Tongue (tissue), 2 donors: ENCODE data around the gene PROB1. TPM values are rescaled to one million over a fixed set of nuclear protein-coding genes. Genes with fewer than 3 reads are reported as not detected.
"Not testable (repeated sequence)": the region's sequence is repeated elsewhere in the genome, so short reads cannot be mapped to it uniquely, and the experiment has no call there.

Experiments used
- DNase-seq: peaks from one replicate; pipeline ENCODE4 v3.0.0-alpha.2; 2015
- total RNA-seq: library from RNA; depleted of rRNA; stranded (reverse); fragments of >200 nt; gene quantifications from one replicate; pipeline ENCODE4 v1.2.3, GENCODE V29; 2014

The PROB1 gene
- total RNA-seq, 1 donor from 2014 or later: 30.6 TPM

DNA sequence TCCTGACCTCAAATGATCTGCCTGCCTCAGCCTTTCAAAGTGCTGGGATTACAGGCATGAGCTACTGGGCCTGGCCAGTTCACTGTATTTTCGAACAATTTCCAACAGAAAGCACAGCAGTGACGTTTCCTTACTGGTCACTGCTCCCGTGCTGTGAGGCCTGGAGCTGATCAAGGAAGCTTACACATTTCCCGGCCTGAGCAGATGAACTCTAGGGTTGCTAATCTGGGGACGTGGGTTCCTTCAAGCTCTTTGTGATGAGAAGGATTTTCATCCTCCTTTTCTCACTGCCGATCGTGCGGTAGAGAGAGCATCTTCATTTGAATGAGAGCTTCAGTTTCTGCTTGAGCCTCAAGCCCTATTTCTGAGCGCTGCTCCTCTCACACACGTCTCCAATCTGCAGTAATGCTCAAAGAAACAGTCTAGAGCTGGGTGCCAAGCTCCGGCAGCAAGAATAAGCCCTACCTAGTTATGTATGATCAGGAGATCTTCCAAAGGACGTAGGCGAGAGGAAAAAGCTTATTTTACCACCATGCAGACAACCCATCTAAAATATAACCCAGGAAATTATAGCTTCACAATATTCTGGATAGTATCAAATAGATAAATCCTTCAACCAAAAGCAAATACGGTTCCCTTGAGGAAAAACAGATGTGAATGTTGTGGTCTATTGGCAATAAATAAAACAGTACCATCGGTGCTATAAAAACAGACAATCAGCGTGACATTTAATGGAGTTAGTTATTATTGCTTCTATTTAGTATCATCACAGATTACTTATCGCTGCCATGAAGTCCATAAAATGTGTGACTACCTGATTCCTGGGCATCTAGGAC, 16.3 kb upstream of the PROB1 start:
- DNase-seq: no peak

DNA sequence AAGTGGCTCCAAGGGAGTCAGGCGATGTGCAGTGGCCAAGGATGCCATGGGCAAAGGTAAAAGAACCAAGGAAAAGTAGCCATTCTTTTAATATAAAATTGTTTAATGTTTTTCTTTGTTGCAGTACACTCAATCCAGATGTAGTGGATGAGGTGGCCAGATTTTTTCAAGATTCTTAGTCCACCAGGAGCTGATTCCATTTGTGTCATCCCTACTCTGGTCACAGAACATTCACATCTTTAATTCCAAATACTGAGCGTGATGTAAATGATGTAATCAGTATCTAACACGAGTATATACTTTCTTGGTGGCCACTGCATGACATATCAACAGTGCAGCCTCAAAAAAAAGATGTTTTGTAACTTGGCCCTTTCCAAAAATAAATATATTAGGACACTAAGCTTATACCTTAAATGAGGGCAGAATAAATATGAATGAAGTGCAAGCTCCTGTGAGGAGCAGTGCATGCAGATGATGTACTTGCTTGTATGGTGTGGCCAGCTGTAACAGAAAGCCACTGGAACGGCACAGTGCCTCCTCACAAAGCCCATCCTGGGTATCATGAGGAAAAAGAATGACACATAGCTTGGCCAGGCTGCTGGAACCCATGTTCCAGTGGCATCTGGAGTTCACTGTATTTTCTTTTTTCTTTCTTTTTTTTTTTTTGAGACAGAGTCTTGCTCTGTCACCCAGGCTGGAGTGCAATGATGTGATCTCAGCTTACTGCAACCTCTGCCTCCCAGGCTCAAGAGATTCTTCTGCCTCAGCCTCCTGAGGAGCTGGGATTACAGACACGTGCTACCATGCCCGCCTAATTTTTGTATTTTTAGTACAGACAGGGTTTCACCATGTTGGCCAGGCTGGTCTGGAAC, 15.5 kb upstream of the PROB1 start:
- DNase-seq: no peak

DNA sequence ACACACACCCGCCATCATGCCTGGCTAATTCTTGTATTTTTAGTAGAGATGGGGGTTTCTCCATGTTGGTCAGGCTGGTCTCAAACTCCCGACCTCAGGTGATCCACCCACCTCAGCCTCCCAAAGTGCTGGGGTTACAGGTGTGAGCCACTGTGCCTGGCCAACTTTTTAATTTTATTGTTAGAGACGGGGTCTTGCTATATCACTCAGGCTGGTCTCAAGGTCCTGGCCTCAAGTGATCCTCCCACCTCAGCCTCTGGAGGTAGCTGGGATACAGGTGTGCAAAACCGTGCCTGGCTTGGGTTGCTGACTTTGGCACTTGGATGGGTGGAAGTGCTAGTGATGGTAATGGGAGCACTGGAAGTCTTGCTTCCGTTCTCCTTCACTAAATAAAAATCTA, 14.2 kb upstream of the PROB1 start:
- not testable (repeated sequence) for DNase-seq

DNA sequence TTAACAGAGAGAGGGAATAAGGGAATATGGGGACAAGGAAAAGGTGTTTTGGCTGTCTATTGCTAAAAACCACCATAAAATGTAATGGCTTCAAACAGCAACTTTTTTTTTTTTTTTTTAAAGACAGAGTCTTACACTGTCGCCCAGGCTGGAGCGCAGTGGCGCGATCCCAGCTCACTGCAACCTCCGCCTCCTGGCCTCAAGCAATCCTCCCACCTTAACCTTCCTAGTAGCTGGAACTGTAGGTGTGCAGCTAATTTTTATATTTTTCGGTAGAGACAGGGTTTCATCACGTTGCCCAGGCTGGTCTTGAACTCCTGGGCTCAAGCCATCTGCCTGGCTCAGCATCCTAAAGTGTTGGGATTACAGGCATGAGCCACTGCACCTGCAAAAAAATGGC, 13.3 kb upstream of the PROB1 start:
- DNase-seq: no peak

DNA sequence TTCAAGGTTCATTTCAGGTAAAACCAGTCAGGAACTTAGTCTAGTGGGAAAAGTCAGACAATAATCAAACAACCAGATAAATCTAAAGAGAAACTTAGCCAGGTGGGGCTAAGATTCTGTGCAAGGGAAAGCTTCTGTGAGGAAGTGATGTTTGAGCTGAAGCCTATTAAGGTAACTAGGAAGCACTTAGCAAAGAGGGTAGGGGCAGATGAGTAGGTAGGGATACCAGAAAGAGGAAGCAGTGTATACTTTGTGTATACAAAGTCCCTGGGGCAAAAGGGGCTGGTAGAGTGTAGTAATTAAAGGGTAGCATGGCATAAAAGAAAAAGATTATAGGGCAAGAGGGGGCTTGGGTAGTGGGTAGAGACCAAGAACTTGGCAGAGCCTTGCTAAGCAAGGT, 12.6 kb upstream of the PROB1 start:
- no peak for DNase-seq

DNA sequence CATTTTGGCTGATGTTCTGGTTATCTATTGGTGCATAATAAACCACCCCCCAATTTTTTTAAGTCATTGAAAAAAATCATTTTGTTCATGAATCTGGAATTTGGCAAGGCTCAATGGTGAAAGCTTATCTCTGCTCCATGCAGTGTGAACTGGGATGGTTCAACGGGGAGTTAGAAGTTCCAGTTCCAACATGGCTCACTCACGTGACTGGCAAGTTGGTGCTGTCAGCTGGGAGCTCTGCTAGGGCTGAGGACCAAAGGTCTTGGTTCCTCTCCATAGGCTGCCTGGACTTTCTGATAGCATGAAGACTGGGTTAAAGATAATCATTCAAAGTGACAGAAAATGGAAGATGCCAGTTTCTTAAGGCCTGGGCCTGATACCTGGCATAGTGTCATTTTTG, 12.1 kb upstream of the PROB1 start:
- no peak for DNase-seq

DNA sequence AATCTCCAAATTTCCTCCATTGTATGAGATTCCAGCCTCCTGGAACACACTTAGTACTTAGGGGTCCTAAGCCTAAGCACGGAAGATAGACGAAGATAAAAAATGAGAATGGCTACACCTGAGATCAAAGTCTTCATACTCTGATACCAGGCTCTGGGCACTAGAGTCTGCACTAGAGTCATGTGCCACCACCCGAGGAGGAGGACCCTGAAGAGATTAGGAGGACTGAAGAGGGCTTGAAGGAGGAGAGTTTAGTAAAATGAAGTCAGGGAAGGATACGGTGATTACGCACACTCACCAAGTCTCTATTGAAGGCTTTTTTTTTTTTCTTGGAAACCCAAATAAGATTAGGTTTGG, 9.6 kb upstream of the PROB1 start:
- DNase-seq: no peak

DNA sequence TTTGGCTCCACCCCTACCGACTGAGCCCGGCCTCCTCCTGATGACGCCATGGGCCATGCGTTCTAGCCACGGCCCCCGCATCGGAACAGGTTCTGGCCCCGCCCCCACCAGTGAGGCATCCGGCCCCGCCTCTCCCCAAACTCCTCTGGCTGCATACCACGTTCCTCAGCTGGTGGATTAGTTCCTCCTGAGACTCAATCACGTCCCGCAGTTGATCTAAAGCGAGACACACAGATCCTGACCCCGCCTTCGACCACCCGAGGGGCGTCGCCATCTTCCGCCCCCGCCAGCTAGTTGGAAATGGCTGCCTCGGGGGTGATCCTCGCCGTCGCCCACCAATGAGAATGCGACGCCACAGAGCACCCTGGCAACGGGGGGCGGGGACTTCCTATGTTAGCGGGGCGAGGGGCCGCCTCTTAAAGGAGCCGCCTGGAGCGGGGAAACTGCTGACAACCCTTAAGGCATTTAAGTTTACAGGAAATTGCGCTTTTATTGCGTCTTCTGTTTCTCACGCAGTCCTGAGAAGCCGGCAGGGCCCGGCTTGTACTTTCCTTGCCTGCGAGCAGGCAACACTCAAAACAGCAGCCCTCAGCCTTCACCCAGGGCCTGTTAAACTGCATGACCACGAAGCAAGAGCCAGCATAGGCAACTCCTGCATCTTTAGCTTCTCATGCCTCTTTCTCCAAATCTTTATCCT, 9.0 kb upstream of the PROB1 start, which contains the start of gene SPATA24:
SPATA24 (minus strand) TSS at position 303 of the 697 bp plus-strand sequence; CDS start at position 274, 29 bp downstream.
- DNase-seq: peak; percentile 99

DNA sequence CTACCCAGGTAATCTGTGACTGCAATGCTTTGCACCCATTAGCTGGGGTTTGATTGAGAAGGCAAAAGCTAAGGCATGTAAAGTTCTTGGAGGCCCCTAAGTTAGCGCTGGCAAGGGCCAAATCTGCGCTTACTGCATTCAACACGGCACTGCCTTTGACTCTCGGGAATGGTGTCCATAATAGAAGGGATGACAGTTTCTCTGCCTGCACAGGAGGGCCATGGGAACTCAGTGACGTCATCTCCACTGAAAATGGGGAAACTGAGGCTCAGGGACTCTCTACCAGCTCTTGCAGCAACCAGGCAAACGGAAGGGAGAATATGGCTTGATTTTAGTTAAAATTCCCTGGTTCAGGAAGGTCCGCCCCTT, 8.5 kb upstream of the PROB1 start:
- DNase-seq: no peak

DNA sequence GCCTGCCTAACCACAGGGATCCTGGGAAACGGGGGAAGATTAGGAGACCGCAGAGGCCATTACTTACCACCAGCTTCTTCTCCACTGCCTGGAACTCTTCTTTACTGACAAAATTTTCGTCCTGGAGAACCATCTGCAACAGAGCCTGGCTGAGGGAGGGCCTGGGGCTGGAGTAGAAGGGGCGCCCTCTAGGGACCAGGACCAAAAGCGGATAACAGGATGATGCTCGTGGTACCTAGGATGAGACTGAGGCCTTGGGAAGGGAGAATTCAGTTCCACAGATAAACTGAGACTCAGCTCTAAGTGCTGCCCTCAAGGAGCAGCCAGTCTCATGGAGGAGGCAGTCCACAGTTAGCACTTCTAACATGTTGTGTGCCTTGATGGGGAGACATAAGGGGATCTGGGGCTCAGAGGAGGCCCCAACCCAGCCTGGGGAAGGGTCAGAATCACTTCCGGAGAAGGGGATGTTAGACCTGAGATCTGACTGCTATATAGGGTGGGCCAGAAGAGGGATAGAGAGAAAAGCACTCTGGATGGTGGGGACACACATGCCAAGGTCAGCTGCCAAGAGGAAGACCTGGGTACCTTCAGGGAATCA, 7.8 kb upstream of the PROB1 start:
- no peak for DNase-seq

DNA sequence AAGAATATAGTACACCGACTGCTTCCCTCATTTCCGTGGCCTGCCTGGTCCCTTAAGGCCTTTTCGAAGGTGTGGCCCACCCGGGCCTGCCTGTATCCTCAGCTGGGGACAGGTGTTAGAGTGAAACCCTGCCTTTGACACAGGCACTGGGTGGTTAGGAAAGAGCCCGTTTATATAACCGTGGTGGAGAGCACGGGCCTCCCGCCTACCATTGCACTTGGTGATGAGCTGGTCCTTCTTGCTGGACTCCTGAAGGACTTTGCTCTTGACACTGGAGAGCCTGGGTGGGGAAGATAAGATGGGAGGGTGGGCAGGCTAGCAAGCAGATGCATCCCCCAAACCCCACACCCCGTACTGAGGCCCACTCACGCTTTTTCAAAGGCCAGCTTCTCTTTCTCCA, 6.6 kb upstream of the PROB1 start:
- no peak for DNase-seq

DNA sequence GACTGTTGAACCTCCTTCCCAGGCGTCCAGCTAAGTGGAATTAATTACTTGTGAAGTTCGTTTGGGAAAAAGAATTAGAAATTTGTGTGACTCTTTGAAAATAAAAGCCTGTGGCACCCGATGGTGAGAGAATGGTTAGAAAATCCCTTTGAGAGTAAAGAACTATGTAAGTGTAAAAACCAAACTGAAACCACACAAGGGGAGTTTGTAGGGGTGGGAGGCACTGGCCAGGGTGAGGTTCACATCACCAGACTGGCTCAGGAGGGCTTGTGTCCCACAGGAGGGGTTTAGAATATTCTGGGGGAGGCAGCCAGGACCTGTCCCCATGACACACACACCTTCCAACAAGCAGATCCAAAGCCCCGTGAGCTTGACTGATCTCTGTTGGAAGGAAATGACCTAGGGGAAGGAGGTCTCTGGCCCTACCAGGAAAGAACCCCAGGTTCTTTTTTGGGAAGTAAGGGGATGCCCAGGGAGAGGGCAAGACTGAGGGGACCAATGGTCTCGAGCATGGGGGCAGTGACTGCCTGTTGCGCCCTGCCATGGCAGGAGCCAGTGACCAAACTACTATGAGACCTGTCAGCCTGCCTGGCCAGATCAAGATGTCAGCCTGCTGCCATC, 4.7 kb upstream of the PROB1 start:
- DNase-seq: no peak

DNA sequence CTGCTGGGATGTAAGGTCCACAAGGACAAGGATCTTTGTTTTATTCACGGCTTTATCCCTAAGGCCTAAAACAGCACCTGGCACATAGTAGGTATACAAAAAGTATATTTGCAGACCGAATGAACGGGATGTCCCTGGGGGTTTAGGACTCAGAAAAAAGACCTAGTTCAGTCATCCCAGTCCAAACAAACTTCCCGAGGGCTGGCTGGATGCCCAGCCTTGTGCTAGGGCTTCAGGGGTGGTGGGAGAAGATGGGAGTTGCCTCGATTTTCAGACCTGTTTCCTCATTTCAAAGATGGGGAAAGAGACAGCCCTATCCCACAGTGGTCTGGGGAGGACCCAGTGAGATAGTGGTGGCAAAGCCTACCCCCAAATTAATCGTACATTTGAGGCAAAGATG, 3.0 kb upstream of the PROB1 start:
- no peak for DNase-seq

DNA sequence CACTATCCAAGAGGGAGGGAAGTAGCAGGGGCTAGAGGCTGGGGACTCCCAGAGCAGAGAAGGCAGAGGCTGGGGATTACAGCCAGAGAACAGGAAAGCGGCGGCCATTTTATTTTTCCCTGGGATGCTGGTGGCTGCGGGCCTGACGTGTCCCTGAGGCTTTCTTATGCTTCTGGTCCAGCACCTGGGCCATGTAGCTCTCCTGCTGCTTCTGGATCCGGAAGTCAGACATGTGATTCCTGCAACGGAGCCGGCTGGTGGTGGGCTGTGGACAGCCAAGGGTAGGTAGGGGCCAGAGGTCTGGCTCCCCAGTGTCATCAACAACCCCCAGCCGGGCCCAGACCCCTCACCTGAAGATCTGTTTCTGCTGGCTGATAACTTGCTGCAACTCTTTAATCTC, 1.8 kb upstream of the PROB1 start:
- DNase-seq: no peak

DNA sequence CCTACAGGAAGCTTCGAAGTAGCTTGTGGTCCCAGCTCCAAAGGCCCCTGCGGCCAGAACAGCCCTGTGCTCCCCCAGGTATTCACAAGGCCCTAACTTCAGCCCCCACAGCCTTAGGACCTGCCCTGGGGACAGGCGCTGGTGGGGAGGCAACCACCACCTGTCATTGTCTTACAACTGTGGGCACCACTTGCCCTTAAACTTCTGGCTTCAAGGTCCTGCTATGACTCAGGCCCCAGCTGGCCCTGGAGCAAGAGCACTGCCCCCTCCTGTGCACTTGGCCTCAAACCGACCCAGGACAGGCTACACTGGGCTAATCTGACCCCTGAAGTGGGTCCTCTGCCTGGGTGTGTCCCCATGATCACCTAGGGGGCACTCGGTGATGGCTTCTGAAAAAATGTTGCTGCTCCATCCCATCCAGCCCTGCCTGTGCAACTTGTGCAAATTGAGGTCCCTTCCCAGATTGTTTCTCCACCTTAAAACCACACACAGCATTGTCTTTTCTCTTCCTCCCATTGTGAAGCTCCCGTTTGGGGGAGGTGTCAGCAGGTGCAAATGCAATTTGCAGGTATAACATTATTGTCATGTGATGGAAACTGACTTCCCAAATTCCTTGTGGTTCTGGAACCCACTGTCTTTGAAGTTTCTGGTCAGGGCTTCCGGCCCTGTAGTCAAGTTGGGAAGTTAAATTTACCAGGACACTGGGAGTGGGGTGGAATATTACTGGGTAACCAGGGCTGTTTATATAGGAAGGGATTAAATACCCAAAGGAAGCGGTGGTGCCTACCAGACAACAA, 1.1 kb upstream of the PROB1 start:
- DNase-seq: peak; percentile 63

DNA sequence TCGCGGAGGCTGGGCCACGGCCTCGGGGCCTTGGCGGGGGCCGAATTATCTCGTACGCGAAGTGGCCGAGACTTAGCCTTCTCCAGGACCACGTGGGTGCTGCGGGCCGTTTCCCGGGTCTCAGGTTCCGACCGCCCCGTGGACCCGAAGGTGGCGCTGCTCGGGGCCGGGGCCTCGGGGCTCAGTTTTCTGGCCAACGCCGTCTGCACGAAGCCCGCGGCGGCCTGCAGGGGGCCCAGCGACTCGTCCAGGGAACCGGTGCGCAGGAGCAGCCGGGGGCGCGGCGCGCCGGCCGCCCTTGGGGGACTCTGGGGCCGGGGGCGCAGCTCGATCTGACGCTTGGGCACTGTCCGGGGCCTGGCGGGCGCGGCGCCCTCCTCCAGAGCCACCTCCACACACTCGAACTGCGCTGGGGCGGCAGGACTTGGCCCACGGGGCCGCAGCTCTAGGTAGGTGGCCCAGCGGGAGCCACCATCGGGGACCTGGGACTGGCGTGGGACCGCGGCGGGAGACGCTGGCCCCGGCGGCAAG, 716 bp downstream of the PROB1 start:
- DNase-seq: peak; percentile 70

DNA sequence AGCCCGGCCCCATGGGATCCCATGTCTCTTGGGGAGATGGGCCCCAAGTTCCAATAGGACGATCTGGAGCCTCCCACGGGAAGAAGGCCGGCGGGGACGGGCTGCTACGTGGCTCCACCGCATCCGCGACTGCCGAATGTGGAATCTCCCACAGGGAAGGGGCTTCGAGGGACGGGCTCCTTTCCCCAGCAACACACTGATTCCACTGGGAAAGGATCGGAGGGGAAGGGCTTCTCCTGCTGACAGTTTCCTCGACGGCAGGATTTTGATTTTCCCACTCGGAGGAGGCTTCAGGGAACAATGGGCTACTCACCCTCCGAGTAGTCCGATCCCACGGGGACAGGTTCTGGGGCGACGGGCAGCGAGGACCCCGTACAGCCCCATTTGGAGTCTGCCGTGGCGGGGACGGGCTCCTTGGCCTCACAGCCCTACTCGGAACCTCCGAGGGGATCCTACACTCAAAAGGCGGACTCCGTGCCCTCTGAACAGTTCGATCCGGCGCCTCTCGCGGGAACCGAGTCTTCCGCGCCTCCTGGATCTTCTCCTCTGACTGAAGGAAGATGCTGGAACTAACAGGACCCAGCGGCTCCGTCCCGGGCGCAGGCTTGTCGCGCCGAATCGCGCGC, 1.3 kb downstream of the PROB1 start:
- DNase-seq: peak; percentile 26

DNA sequence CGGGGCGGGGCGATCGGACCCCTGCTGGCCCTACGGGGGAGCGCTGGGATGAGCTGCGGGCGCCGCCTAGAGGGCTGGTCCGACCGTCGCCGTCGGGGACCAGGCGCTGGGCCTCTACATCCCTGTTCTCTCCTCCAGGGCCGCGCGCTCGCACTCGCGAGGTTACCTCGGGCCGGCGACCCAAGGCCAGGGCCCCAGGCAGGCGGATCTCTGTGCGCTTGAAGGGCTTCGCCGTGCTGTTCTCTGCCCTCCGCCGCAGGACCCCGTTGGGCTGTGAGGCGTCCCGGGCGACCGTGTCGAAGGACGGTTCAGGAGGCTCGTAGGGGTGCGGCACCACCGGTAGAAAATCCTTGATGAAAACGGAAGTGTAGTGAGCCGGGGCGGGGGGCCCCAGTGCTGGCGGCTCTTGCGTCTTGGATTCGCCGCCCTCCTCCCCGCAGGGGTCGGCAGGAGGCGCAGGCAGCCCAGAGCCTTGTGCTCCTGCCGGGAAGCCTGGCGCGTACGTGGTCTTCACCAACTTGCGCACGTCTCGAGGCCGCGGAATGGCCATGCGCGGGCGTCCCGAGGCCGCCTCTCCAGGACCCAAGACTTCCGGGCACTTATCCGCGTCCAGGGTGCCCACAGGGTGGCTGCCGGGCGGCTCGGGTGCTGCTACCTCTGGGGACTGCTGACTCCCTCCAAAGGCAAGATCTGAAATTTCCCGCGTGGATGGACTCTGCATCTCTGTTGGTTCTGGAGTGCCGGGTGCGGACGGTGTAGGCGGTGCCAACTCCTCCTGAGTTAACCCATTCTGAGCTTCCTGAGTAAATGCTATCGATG, 2.0 kb downstream of the PROB1 start:
- DNase-seq: peak; percentile 64

DNA sequence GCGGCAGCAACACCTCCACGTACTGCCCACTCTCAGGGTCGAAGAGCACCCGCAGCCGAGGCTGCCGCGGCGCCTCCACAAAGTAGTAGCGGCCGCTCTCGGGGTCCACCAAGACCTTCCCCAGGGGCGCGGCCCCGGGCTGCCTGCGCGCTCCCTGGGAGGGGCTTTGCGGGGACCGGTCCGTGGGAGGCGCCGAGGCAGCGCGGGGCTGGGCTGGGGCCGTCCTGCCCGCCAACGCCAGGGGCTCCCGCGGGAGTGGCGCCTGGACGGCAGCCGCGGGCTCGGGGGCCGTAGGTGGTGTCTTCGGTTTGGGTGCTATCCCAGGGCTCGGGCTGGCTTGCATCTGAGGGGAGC, 2.6 kb downstream of the PROB1 start:
- DNase-seq: no peak
